Loucy (cell line): ENCODE data around the gene SDHA.
"Not testable (repeated sequence)": the region's sequence is repeated elsewhere in the genome, so short reads cannot be mapped to it uniquely, and the experiment has no call there.

Experiments used
- H2AFZ ChIP-seq: fragments of 200-600 bp; sonication (generic); 2 replicates; pipeline ENCODE4 v1.6.0; 2016; ENCODE audit warnings: antibody characterized with exemption, mild to moderate bottlenecking, low read length, moderate library complexity
- H3F3A ChIP-seq: fragments of 200-600 bp; 2 replicates; pipeline ENCODE4 v1.6.0; 2016; ENCODE audit warnings: antibody characterized with exemption, low read depth, mild to moderate bottlenecking
- H3K27me3 ChIP-seq: fragments of 200-600 bp; sonication (generic); 2 replicates; pipeline ENCODE4 v1.6.1; 2014; ENCODE audit warnings: low read length, mild to moderate bottlenecking; ENCODE audit not compliant: insufficient read depth, poor library complexity, severe bottlenecking
- H3K36me3 ChIP-seq: fragments of 200-600 bp; sonication (generic); 2 replicates; pipeline ENCODE4 v1.6.1; 2016; ENCODE audit warnings: low read length; ENCODE audit not compliant: insufficient read depth
- H3K4me1 ChIP-seq: fragments of 200-600 bp; sonication (generic); 2 replicates; pipeline ENCODE4 v1.5.1; 2014; ENCODE audit warnings: low read length, mild to moderate bottlenecking; ENCODE audit not compliant: insufficient read depth, poor library complexity, severe bottlenecking
- H3K4me2 ChIP-seq: fragments of 200-600 bp; sonication (generic); 2 replicates; pipeline ENCODE4 v1.6.0; 2014; ENCODE audit warnings: antibody characterized with exemption, low read length, low read depth, mild to moderate bottlenecking; ENCODE audit not compliant: poor library complexity, severe bottlenecking
- H3K4me3 ChIP-seq: fragments of 200-600 bp; sonication (generic); 2 replicates; pipeline ENCODE4 v1.5.1; 2014; ENCODE audit warnings: low read length, mild to moderate bottlenecking, mixed read lengths; ENCODE audit not compliant: poor library complexity, severe bottlenecking
- H3K79me2 ChIP-seq: fragments of 200-600 bp; sonication (generic); 2 replicates; pipeline ENCODE4 v1.6.1; 2014; ENCODE audit warnings: low read length; ENCODE audit not compliant: insufficient read depth
- H3K9ac ChIP-seq: fragments of 200-600 bp; sonication (generic); 2 replicates; pipeline ENCODE4 v1.6.0; 2014; ENCODE audit warnings: mild to moderate bottlenecking, low read depth, low read length, moderate library complexity; ENCODE audit not compliant: poor library complexity, severe bottlenecking
- H3K9me2 ChIP-seq: fragments of 200-600 bp; sonication (generic); replicated peaks from 2 replicates; pipeline ENCODE4 v1.6.1; 2016; ENCODE audit warnings: low read depth, low read length, mixed read lengths
- H3K9me3 ChIP-seq: fragments of 200-600 bp; sonication (generic); 2 replicates; pipeline ENCODE4 v1.6.1; 2014; ENCODE audit warnings: mild to moderate bottlenecking, antibody characterized with exemption, low read length, low read depth; ENCODE audit not compliant: insufficient read depth
- H4K20me1 ChIP-seq: fragments of 200-600 bp; sonication (generic); 2 replicates; pipeline ENCODE4 v1.6.0; 2014; ENCODE audit warnings: antibody characterized with exemption, low read length, mild to moderate bottlenecking; ENCODE audit not compliant: insufficient read depth, poor library complexity, severe bottlenecking
- EZH2phosphoT487 ChIP-seq: fragments of 200-600 bp; IDR thresholded peaks from 2 replicates; pipeline ENCODE4 v1.6.1; 2018; ENCODE audit warnings: antibody characterized with exemption, mild to moderate bottlenecking, moderate library complexity, borderline replicate concordance
- TF ChIP-seq, protein P1 (sequence below): fragments of 200-600 bp; sonication (generic); conservative IDR thresholded peaks from 2 replicates; pipeline ENCODE4 v1.5.1; 2014; ENCODE audit warnings: mild to moderate bottlenecking, antibody characterized with exemption, low read length

SDHA gene

DNA sequence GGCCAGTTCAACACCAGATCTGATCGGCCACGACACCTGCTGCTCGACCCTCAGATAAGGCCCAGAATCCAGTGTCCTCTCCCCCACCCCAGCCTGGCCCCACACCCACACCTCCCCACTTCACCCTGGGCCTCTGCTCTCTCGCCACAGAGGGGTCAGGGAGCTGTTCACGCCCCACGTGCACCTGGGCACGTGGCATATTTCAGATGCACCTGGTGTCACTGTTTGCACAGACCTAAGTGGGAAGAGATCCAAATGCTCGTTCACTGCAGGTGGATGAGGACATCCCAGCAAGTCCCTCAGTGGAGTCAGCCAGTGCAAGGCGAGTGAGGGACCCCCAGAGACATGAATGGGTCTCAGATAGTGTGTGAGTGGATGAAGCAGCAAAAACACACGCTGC, 78.1 kb downstream of the SDHA start:
- H2AFZ ChIP-seq, H3K9me3 ChIP-seq, H3K4me1 ChIP-seq, H3K9ac ChIP-seq, H3K4me2 ChIP-seq, H3K4me3 ChIP-seq, H3K9me2 ChIP-seq, H3K27me3 ChIP-seq, H4K20me1 ChIP-seq, H3F3A ChIP-seq: not testable (repeated sequence)
- Histone ChIP-seq H3K36me3 (peaks cover 14% of the 10 kb centered on the region; the same call in 1 of the 2 replicates), H3K79me2 (peaks cover 43% of the 10 kb centered on the region)

DNA sequence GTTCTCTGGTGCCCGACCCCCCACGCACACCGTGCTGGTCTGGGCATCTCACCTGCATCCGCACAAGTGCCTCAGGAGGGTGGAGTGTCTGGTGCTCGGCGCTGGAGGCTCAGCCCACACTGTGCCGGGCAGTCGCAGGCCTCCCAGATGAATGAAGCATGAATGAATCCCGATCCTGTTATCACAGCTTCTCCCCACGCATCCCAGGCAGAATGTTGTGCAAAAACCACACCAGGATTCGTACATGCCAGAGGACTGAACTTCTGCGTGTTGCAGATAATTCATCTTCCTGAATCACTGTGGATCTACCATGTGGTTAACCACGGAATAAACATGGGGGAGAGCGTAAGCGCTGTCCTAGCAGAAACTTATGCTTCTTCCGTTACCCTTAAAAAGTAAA, 78.8 kb downstream of the SDHA start:
- not testable (repeated sequence) for H3K4me3 ChIP-seq, H3K36me3 ChIP-seq, H3K9ac ChIP-seq, H2AFZ ChIP-seq, H3K4me1 ChIP-seq, H3K27me3 ChIP-seq, H3K9me3 ChIP-seq, H3K9me2 ChIP-seq, H3K4me2 ChIP-seq, H3F3A ChIP-seq, H4K20me1 ChIP-seq
- peaks cover 43% of the 10 kb centered on the region for H3K79me2 ChIP-seq

DNA sequence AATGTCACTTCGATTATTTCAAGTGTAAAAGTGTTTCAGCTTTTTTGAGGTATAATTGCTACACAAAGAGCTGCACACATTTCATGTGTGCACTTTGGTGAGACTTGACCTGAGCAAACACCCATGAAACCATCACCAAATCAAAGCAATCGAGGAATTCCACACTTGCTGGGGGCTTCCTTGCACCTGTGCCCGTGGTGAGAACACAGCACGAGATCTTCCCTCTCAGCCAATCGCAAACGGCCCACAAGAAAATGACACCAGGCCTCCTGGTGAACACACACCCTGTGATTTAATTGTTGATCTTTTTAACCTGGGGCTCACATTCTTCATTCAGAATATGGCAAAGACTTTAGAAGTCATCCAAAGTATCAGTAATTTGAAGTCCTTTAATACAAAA, 79.3 kb downstream of the SDHA start:
- not testable (repeated sequence) for H3F3A ChIP-seq, H3K9me2 ChIP-seq, H3K36me3 ChIP-seq, H3K27me3 ChIP-seq, H3K4me2 ChIP-seq, H2AFZ ChIP-seq, H4K20me1 ChIP-seq, H3K4me3 ChIP-seq, H3K9ac ChIP-seq, H3K4me1 ChIP-seq, H3K9me3 ChIP-seq
- H3K79me2 ChIP-seq, result peaks cover 44% of the 10 kb centered on the region

DNA sequence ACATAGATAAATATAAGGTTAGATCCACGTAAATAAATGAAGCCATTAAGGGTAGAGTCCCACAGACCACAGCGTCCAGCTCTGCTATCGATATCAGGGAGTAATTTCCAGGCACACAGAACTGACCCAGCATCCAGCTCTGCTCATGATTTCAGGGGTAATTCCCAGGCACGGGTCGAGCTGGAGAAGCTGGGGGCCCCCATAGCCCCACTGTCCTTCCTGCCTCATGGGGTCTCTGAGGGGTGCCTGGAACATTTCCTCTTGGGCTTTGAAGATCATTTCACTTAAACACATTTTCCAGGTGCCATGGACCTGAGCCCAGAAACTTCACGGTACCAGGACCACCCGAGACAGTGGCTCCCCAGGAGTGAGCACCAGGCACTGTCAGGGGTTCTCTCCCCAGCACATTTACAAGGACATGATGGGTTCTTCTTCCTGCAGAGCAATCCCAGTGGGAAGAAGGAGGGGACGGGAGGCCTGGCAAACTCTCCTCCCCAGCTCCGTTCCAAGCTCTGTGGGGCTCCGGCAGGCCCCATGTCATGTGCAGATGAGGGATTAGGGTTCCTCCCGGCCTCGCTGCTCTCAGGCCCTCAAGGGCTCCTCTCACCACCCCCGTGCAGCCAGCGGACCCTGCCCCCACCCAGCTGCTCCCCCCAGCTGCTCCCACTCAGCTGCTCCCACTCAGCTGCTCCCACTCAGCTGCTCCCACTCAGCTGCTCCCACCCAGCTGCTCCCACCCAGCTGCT, 80.0 kb downstream of the SDHA start:
- peaks cover 45% of the 10 kb centered on the region for H3K79me2 ChIP-seq
- H3K36me3 ChIP-seq, H3K4me3 ChIP-seq, H3K27me3 ChIP-seq, H3F3A ChIP-seq, H3K9ac ChIP-seq, H3K9me2 ChIP-seq, H3K4me2 ChIP-seq, H4K20me1 ChIP-seq, H3K4me1 ChIP-seq, H3K9me3 ChIP-seq, H2AFZ ChIP-seq: not testable (repeated sequence)

DNA sequence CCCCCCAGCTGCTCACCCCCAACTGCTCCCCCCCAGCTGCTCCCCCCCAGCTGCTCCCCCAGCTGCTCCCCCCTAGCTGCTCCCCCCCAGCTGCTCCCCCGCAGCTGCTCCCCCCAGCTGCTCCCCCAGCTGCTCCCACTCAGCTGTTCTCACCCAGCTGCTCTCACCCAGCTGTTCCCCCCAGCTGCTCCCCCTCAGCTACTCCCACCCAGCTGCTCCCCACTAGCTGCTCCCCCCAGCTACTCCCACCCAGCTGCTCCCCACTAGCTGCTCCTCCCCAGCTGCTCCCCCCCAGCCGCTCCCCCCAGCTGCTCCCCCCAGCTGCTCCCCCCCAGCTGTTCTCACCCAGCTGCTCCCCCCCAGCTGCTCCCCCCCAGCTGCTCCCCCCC, 80.6 kb downstream of the SDHA start:
- no peak overlapping the region for H2AFZ ChIP-seq
- H3F3A ChIP-seq, result no peaks in the 10 kb centered on the region
- no peak overlapping the region for H3K4me2 ChIP-seq
- no peak overlapping the region for H3K4me3 ChIP-seq
- H3K79me2 ChIP-seq, result peaks cover 49% of the 10 kb centered on the region
- H3K36me3 ChIP-seq, result no peaks in the 10 kb centered on the region
- TF ChIP-seq, protein P1, sequence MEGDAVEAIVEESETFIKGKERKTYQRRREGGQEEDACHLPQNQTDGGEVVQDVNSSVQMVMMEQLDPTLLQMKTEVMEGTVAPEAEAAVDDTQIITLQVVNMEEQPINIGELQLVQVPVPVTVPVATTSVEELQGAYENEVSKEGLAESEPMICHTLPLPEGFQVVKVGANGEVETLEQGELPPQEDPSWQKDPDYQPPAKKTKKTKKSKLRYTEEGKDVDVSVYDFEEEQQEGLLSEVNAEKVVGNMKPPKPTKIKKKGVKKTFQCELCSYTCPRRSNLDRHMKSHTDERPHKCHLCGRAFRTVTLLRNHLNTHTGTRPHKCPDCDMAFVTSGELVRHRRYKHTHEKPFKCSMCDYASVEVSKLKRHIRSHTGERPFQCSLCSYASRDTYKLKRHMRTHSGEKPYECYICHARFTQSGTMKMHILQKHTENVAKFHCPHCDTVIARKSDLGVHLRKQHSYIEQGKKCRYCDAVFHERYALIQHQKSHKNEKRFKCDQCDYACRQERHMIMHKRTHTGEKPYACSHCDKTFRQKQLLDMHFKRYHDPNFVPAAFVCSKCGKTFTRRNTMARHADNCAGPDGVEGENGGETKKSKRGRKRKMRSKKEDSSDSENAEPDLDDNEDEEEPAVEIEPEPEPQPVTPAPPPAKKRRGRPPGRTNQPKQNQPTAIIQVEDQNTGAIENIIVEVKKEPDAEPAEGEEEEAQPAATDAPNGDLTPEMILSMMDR, result no peak
- no peak for TF ChIP-seq EZH2phosphoT487
- no peak overlapping the region for H3K9ac ChIP-seq
- no peaks in the 10 kb centered on the region for H3K27me3 ChIP-seq
- no peaks in the 10 kb centered on the region for H3K9me3 ChIP-seq
- H3K4me1 ChIP-seq, result peaks cover 5% of the 10 kb centered on the region
- H4K20me1 ChIP-seq, result peaks cover 10% of the 10 kb centered on the region
- no peaks in the 10 kb centered on the region for H3K9me2 ChIP-seq

DNA sequence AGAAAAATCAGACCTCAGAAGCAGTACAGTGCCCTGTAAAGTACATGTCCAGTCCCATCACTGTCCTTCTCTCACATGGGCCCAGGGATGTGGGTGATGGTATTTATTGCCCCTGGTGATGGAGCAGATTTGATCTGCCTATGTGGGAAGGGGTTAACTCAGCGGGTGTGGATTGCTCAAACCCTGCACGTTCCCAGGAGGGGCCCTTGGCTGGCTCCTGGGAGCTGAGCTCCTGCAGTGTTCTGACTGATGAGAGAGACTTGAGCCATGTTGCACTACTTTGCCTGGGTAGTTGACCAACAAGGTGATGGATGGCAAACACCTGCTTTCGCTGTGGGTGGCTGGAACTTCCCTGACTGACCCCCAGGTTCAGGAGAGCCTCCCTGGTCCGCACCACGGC, 81.8 kb downstream of the SDHA start:
- peaks cover 50% of the 10 kb centered on the region for H3K79me2 ChIP-seq
- H4K20me1 ChIP-seq, result not testable (repeated sequence)

More for the DNA sequence above, 81.8 kb downstream of the SDHA start:
- H3K4me1 ChIP-seq, H3K9me3 ChIP-seq, H2AFZ ChIP-seq, H3K9ac ChIP-seq, H3F3A ChIP-seq, H3K4me2 ChIP-seq, H3K9me2 ChIP-seq, H3K36me3 ChIP-seq, H3K27me3 ChIP-seq, H3K4me3 ChIP-seq: not testable (repeated sequence)
